H9 (cell line): ENCODE data around the gene MOSMO. TPM values are rescaled to one million over a fixed set of nuclear protein-coding genes. Genes with fewer than 3 reads are reported as not detected.

Source experiments
- DNase-seq: peaks from one replicate; pipeline ENCODE4 v3.0.0-alpha.2; 2017
- H2AFZ ChIP-seq: one replicate; pipeline ENCODE4 v1.6.1; 2013; ENCODE audit warnings: mild to moderate bottlenecking, low read length, control low read depth, moderate library complexity
- H2AK5ac ChIP-seq: 2 replicates; pipeline ENCODE4 v1.6.1; 2013; ENCODE audit warnings: low read length, control low read depth, mixed read lengths; ENCODE audit not compliant: insufficient read length
- H2BK120ac ChIP-seq: one replicate; pipeline ENCODE4 v1.6.1; 2013; ENCODE audit warnings: low read depth, mild to moderate bottlenecking, low read length, control low read depth, inconsistent platforms; ENCODE audit not compliant: poor library complexity, severe bottlenecking
- H2BK12ac ChIP-seq: 2 replicates; pipeline ENCODE4 v1.6.1; 2013; ENCODE audit warnings: low read length, control low read depth, mixed read lengths, low read depth; ENCODE audit not compliant: insufficient read length
- H2BK15ac ChIP-seq: 2 replicates; pipeline ENCODE4 v1.6.1; 2013; ENCODE audit warnings: low read depth, low read length, control low read depth
- H2BK20ac ChIP-seq: one replicate; pipeline ENCODE4 v1.6.1; 2013; ENCODE audit warnings: low read depth, mild to moderate bottlenecking, low read length, control low read depth, inconsistent platforms; ENCODE audit not compliant: poor library complexity, severe bottlenecking
- H2BK5ac ChIP-seq: 2 replicates; pipeline ENCODE4 v1.6.1; 2013; ENCODE audit warnings: low read length, control low read depth, mixed read lengths; ENCODE audit not compliant: insufficient read length
- H3K14ac ChIP-seq: 2 replicates; pipeline ENCODE4 v1.6.1; 2013; ENCODE audit warnings: low read length, control low read depth; ENCODE audit not compliant: insufficient read depth
- H3K18ac ChIP-seq: 2 replicates; pipeline ENCODE4 v1.6.1; 2013; ENCODE audit warnings: low read depth, mild to moderate bottlenecking, mixed read lengths, low read length, control low read depth; ENCODE audit not compliant: insufficient read length
- H3K23ac ChIP-seq: 2 replicates; pipeline ENCODE4 v1.6.1; 2013; ENCODE audit warnings: low read length, control low read depth, mixed read lengths, low read depth; ENCODE audit not compliant: insufficient read length
- H3K23me2 ChIP-seq: 2 replicates; pipeline ENCODE4 v1.6.1; 2013; ENCODE audit warnings: low read depth, mild to moderate bottlenecking, mixed read lengths, low read length, control low read depth; ENCODE audit not compliant: insufficient read length, poor library complexity, severe bottlenecking
- H3K27ac ChIP-seq: 2 replicates; pipeline ENCODE4 v1.5.1; 2013; ENCODE audit warnings: low read length, control low read depth, mixed read lengths, low read depth; ENCODE audit not compliant: insufficient read length
- H3K27me3 ChIP-seq: 2 replicates; pipeline ENCODE4 v1.6.1; 2013; ENCODE audit warnings: low read length, control low read depth, inconsistent platforms; ENCODE audit not compliant: insufficient read depth
- H3K4ac ChIP-seq: 2 replicates; pipeline ENCODE4 v1.6.1; 2013; ENCODE audit warnings: low read depth, mild to moderate bottlenecking, control low read depth, inconsistent platforms, low read length, moderate library complexity
- H3K4me1 ChIP-seq: 2 replicates; pipeline ENCODE4 v1.6.1; 2013; ENCODE audit warnings: low read length, control low read depth, inconsistent platforms; ENCODE audit not compliant: insufficient read depth
- H3K4me2 ChIP-seq: 2 replicates; pipeline ENCODE4 v1.6.1; 2013; ENCODE audit warnings: low read length, control low read depth, mixed read lengths; ENCODE audit not compliant: insufficient read length, insufficient read depth
- H3K56ac ChIP-seq: 2 replicates; pipeline ENCODE4 v1.6.1; 2013; ENCODE audit warnings: low read depth, mild to moderate bottlenecking, mixed read lengths, low read length, control low read depth; ENCODE audit not compliant: insufficient read length
- H3K79me1 ChIP-seq: 2 replicates; pipeline ENCODE4 v1.6.1; 2013; ENCODE audit warnings: low read depth, mild to moderate bottlenecking, moderate library complexity, low read length, control low read depth, inconsistent platforms; ENCODE audit not compliant: insufficient read depth, poor library complexity, severe bottlenecking
- H3K79me2 ChIP-seq: 2 replicates; pipeline ENCODE4 v1.6.1; 2013; ENCODE audit warnings: low read length, control low read depth, inconsistent platforms; ENCODE audit not compliant: insufficient read depth
- H3K9ac ChIP-seq: 2 replicates; pipeline ENCODE4 v1.6.1; 2013; ENCODE audit warnings: low read length, control low read depth, mixed read lengths; ENCODE audit not compliant: insufficient read length; ENCODE audit errors: extremely low read depth
- H3K9me3 ChIP-seq: one replicate; pipeline ENCODE4 v1.6.1; 2013; ENCODE audit warnings: low read depth, low read length, inconsistent platforms; ENCODE audit not compliant: control insufficient read depth
- H3T11ph ChIP-seq: one replicate; pipeline ENCODE4 v1.6.1; 2013; ENCODE audit warnings: mild to moderate bottlenecking, low read length, control low read depth, inconsistent platforms
- H4K20me1 ChIP-seq: one replicate; pipeline ENCODE4 v1.6.1; 2013; ENCODE audit not compliant: control insufficient read depth, insufficient read length, insufficient read depth
- H4K5ac ChIP-seq: 2 replicates; pipeline ENCODE4 v1.6.1; 2013; ENCODE audit warnings: low read depth, mild to moderate bottlenecking, mixed read lengths, low read length, control low read depth; ENCODE audit not compliant: insufficient read length
- H4K8ac ChIP-seq: replicated peaks from 2 replicates; pipeline ENCODE4 v1.6.1; 2013; ENCODE audit warnings: low read length, control low read depth, mixed read lengths, low read depth; ENCODE audit not compliant: insufficient read length
- H4K91ac ChIP-seq: 2 replicates; pipeline ENCODE4 v1.6.1; 2013; ENCODE audit warnings: low read depth, mild to moderate bottlenecking, moderate library complexity, mixed read lengths, low read length, control low read depth; ENCODE audit not compliant: insufficient read length
- H3K27ac Mint-ChIP-seq, 3 experiments: 2 replicates in 2 of 3; 3 replicates in 1 of 3; pipeline ENCODE4 v1.8.0; 2020 to 2021; ENCODE audit warnings: mixed read lengths in 3 of 3, mild to moderate bottlenecking in 1 of 3, moderate library complexity in 1 of 3
- H3K27me3 Mint-ChIP-seq: 2 replicates; pipeline ENCODE4 v1.8.0; 2021; ENCODE audit warnings: low read depth, mild to moderate bottlenecking, moderate library complexity, mixed read lengths
- H3K36me3 Mint-ChIP-seq, 3 experiments: 2 replicates in 2 of 3; 3 replicates in 1 of 3; pipeline ENCODE4 v1.8.0; 2020 to 2021; ENCODE audit warnings: low read depth in 3 of 3, mixed read lengths in 3 of 3; ENCODE audit not compliant: insufficient read depth in 1 of 3
- H3K4me1 Mint-ChIP-seq, 2 experiments: 2 replicates each; pipeline ENCODE4 v1.8.0; 2020; ENCODE audit warnings: mixed read lengths in 2 of 2
- H3K4me3 Mint-ChIP-seq, 2 experiments: 2 replicates in 1 of 2; 3 replicates in 1 of 2; pipeline ENCODE4 v1.8.0; 2020 to 2021; ENCODE audit warnings: mild to moderate bottlenecking in 2 of 2, mixed read lengths in 2 of 2, moderate library complexity in 1 of 2
- H3K9me3 Mint-ChIP-seq, 2 experiments: 2 replicates in 1 of 2; 3 replicates in 1 of 2; pipeline ENCODE4 v1.8.0; 2020; ENCODE audit warnings: mild to moderate bottlenecking in 2 of 2, mixed read lengths in 2 of 2, moderate library complexity in 1 of 2
- WGBS: extraction: QIAGEN DNeasy Blood & Tissue Kit; methylation state at CpG from one replicate; pipeline ENCODE4 v1.1.7; 2013; ENCODE audit warnings: missing lambda C conversion rate, low lambda C conversion rate, mixed read lengths; ENCODE audit not compliant: insufficient read length; ENCODE audit errors: extremely low coverage; 5-methylcytosine and 5-hydroxymethylcytosine counted together
- total RNA-seq: library from RNA; stranded (reverse); gene quantifications from 2 replicates; pipeline ENCODE4 v1.2.1, GENCODE V29; 2021
- TF ChIP-seq, protein P1 (sequence below): fragments of 200-600 bp; sonication (generic); conservative IDR thresholded peaks from 3 replicates; pipeline ENCODE4 v1.8.0; 2021; ENCODE audit warnings: antibody characterized with exemption, mild to moderate bottlenecking

The MOSMO gene
- total RNA-seq, 1 experiment from 2014 or later: 13.5 TPM

GRCh38 chr16:22012241-22012640 is 4.3 kb downstream of the MOSMO start:
- H3K23me2 ChIP-seq: peaks cover 13% of the 10 kb centered on the region
- no peaks in the 10 kb centered on the region for H3K27me3 ChIP-seq
- Mint-ChIP-seq H3K4me3 (no peak overlapping the region), H3K27ac (no peak overlapping the region), H3K4me1 (peaks cover 7 to 9% of the 10 kb centered on the region in 2 experiments), H3K27me3 (no peaks in the 10 kb centered on the region), H3K36me3 (no peaks in the 10 kb centered on the region), H3K9me3 (no peaks in the 10 kb centered on the region)
- H3K4ac ChIP-seq: no peak overlapping the region
- H2AFZ ChIP-seq: no peak overlapping the region
- no peak overlapping the region for H3K4me2 ChIP-seq
- H4K20me1 ChIP-seq: no peaks in the 10 kb centered on the region
- no peak overlapping the region for H2BK12ac ChIP-seq
- no peak overlapping the region for H4K91ac ChIP-seq
- H3K9me3 ChIP-seq: no peaks in the 10 kb centered on the region
- H4K5ac ChIP-seq: no peak overlapping the region
- H3K79me1 ChIP-seq: no peaks in the 10 kb centered on the region
- TF ChIP-seq, protein P1, sequence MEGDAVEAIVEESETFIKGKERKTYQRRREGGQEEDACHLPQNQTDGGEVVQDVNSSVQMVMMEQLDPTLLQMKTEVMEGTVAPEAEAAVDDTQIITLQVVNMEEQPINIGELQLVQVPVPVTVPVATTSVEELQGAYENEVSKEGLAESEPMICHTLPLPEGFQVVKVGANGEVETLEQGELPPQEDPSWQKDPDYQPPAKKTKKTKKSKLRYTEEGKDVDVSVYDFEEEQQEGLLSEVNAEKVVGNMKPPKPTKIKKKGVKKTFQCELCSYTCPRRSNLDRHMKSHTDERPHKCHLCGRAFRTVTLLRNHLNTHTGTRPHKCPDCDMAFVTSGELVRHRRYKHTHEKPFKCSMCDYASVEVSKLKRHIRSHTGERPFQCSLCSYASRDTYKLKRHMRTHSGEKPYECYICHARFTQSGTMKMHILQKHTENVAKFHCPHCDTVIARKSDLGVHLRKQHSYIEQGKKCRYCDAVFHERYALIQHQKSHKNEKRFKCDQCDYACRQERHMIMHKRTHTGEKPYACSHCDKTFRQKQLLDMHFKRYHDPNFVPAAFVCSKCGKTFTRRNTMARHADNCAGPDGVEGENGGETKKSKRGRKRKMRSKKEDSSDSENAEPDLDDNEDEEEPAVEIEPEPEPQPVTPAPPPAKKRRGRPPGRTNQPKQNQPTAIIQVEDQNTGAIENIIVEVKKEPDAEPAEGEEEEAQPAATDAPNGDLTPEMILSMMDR: no peak
- H2AK5ac ChIP-seq: no peak overlapping the region
- no peak overlapping the region for H3K56ac ChIP-seq
- no peak overlapping the region for H3K14ac ChIP-seq
- no peak overlapping the region for H4K8ac ChIP-seq
- H3K79me2 ChIP-seq: peaks cover 3% of the 10 kb centered on the region; the same call in 1 of the 2 replicates
- no peak overlapping the region for H3K9ac ChIP-seq
- H3K4me1 ChIP-seq: no peaks in the 10 kb centered on the region
- no peak overlapping the region for H2BK5ac ChIP-seq
- no CpG with 5 or more reads among the region's 2 CpGs for WGBS
- no peak overlapping the region for H3T11ph ChIP-seq
- no peak overlapping the region for H2BK20ac ChIP-seq
- H3K27ac ChIP-seq: no peak overlapping the region
- no peak overlapping the region for H2BK120ac ChIP-seq
- H2BK15ac ChIP-seq: no peak overlapping the region
- H3K23ac ChIP-seq: no peak overlapping the region
- DNase-seq: no peak
- H3K18ac ChIP-seq: no peak overlapping the region
